ENCODE results near the gene NRBP1. TPM values are rescaled to one million over a fixed set of nuclear protein-coding genes. Genes with fewer than 3 reads are reported as not detected.

Gene NRBP1
- total and polyA plus RNA-seq, 9 of the 15 experiments (the other 6 are each of a cell fraction or from before 2014, with no cell fraction given): 2.9 to 84.5 (median 36.9) TPM

DNA sequence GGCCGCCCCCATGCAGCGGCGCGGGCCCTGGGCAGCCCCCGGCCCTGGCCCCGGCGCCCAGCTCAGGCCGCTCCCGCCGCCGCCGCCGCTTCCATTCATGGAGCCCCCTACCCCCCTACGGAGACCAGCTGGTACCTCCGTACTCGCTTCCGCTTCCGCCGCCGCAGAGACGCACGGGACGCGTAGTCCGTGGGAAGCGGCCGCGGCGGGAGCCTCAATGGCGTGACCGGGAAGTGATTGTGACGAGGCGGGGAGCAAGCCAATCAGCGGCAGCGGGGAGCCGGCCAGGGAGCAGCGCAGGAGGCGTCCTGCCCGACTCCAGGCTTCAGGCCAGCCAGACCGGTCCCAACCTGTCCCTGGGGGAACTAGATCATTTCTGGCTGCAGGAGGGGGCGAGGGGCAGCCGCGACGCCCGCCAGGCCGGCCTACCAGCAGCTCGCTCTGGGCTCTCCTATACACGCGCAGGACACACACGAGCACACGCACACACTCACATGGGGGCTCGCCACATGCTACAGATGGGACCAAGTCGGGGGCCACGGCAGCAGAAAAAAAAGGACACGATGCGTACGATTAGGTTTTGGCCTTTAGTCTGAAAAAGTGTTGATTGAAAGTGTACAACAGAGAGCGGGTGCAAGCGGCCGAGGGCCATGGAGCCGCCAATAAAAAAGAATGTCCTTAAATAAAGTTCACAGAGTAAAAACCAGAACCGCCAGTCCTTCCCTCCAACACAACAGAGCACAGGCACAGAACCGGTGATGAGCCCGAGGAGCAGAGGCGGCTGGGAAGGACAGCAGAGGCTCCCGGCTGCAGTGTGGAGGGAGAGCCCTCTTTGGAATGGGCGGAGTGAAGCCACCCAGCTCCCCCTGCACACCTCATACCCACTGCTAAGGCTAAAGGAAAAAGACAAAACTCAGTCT, 47.5 kb upstream of the NRBP1 start, which contains the start of gene ZNF513 (continued):
- 0 out of 2 replicates have a peak, but pooled peaks have one; percentile 35 for TF ChIP-seq NBN (IDR thresholded peaks at IDR 0.05; ENCODE audit: low read depth)
- no peak for TF ChIP-seq CBFA2T2 (conservative IDR thresholded peaks at IDR 0.05)
- peak; percentile 17 for TF ChIP-seq NEUROD1 (IDR thresholded peaks at IDR 0.05; ENCODE audit: borderline replicate concordance, low read depth, low read length, partially characterized antibody)
- TF ChIP-seq MCM2 (IDR thresholded peaks at IDR 0.05; ENCODE audit: low read depth): no peak
- TF ChIP-seq WHSC1 (IDR thresholded peaks at IDR 0.05; ENCODE audit: low read length): no peak
- 0 out of 4 replicates have a peak, but pooled peaks of 1 of the 2 experiments have one; percentile 38 for TF ChIP-seq ARNT (IDR thresholded peaks at IDR 0.05)
- TF ChIP-seq ATF7 (IDR thresholded peaks at IDR 0.05): peak; percentile 98
- TF ChIP-seq ZNF444 (CRISPR knock-in tag; IDR thresholded peaks at IDR 0.05): no peak
- peak; percentile 89 for TF ChIP-seq EP400 (IDR thresholded peaks at IDR 0.05)
- TF ChIP-seq, protein P1, sequence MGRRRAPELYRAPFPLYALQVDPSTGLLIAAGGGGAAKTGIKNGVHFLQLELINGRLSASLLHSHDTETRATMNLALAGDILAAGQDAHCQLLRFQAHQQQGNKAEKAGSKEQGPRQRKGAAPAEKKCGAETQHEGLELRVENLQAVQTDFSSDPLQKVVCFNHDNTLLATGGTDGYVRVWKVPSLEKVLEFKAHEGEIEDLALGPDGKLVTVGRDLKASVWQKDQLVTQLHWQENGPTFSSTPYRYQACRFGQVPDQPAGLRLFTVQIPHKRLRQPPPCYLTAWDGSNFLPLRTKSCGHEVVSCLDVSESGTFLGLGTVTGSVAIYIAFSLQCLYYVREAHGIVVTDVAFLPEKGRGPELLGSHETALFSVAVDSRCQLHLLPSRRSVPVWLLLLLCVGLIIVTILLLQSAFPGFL (CRISPR knock-in tag; IDR thresholded peaks at IDR 0.05): 0 out of 2 replicates have a peak, but pooled peaks have one; percentile 25
- no peak for TF ChIP-seq ZNF551 (CRISPR knock-in tag; IDR thresholded peaks at IDR 0.05)
- TF ChIP-seq NONO (IDR thresholded peaks at IDR 0.05; ENCODE audit: low read depth in 2 of 2, low read length in 1 of 2): peak in 1 of 2 experiments; percentile 98; a peak in 3 of 4 replicates
- TF ChIP-seq, protein P2, sequence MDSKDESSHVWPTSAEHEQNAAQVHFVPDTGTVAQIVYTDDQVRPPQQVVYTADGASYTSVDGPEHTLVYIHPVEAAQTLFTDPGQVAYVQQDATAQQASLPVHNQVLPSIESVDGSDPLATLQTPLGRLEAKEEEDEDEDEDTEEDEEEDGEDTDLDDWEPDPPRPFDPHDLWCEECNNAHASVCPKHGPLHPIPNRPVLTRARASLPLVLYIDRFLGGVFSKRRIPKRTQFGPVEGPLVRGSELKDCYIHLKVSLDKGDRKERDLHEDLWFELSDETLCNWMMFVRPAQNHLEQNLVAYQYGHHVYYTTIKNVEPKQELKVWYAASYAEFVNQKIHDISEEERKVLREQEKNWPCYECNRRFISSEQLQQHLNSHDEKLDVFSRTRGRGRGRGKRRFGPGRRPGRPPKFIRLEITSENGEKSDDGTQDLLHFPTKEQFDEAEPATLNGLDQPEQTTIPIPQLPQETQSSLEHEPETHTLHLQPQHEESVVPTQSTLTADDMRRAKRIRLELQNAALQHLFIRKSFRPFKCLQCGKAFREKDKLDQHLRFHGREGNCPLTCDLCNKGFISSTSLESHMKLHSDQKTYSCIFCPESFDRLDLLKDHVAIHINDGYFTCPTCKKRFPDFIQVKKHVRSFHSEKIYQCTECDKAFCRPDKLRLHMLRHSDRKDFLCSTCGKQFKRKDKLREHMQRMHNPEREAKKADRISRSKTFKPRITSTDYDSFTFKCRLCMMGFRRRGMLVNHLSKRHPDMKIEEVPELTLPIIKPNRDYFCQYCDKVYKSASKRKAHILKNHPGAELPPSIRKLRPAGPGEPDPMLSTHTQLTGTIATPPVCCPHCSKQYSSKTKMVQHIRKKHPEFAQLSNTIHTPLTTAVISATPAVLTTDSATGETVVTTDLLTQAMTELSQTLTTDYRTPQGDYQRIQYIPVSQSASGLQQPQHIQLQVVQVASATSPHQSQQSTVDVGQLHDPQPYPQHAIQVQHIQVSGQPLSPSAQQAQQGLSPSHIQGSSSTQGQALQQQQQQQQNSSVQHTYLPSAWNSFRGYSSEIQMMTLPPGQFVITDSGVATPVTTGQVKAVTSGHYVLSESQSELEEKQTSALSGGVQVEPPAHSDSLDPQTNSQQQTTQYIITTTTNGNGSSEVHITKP (IDR thresholded peaks at IDR 0.05; ENCODE audit: partially characterized antibody): peak; percentile 99
- TF ChIP-seq, protein P3, sequence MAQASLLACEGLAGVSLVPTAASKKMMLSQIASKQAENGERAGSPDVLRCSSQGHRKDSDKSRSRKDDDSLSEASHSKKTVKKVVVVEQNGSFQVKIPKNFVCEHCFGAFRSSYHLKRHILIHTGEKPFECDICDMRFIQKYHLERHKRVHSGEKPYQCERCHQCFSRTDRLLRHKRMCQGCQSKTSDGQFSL (CRISPR knock-in tag; IDR thresholded peaks at IDR 0.05): no peak
- TF ChIP-seq, protein P3 (tag; IDR thresholded peaks at IDR 0.05): no peak
- TF ChIP-seq NR2C2 (CRISPR knock-in tag; IDR thresholded peaks at IDR 0.05): peak; percentile 96
- TF ChIP-seq NR2C2 (tag; IDR thresholded peaks at IDR 0.05): peak; percentile 99
- TF ChIP-seq SLC30A9 (CRISPR knock-in tag; IDR thresholded peaks at IDR 0.05): no peak
- TF ChIP-seq KHSRP (IDR thresholded peaks at IDR 0.05): no peak
- TF ChIP-seq, protein P4, sequence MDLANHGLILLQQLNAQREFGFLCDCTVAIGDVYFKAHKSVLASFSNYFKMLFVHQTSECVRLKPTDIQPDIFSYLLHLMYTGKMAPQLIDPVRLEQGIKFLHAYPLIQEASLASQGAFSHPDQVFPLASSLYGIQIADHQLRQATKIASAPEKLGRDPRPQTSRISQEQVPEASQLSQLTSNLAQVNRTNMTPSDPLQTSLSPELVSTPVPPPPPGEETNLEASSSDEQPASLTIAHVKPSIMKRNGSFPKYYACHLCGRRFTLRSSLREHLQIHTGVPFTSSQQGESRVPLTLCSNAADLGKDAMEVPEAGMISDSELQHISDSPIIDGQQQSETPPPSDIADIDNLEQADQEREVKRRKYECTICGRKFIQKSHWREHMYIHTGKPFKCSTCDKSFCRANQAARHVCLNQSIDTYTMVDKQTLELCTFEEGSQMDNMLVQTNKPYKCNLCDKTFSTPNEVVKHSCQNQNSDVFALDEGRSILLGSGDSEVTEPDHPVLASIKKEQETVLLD (IDR thresholded peaks at IDR 0.05): peak; percentile 52; the same call in 1 of the 2 replicates
- no peak for TF ChIP-seq NR3C1 (CRISPR knock-in tag; IDR thresholded peaks at IDR 0.05)
- TF ChIP-seq POLR2B (IDR thresholded peaks at IDR 0.05; ENCODE audit: low read depth, partially characterized antibody): peak; percentile 85

Measured in K562 (cell line).